ENCODE measurements around the gene SEMA6D.

GRCh38 chr15:47689660-47690059, 27.6 kb upstream of the SEMA6D start:
- TF ChIP-seq CTCF (IDR thresholded peaks at IDR 0.05) (no peak), POLR2A (IDR thresholded peaks at IDR 0.05) (no peak)

Data from uterus (tissue), 2 donors.